GM12873 (cell line): ENCODE measurements around the gene TRIP11.

ENCODE experiments used
- TF ChIP-seq, protein P1 (sequence below): IDR thresholded peaks from 2 replicates; pipeline ENCODE4 v1.5.1; 2012; ENCODE audit warnings: low read depth, mild to moderate bottlenecking, moderate library complexity, low read length, control low read depth; ENCODE audit not compliant: insufficient read depth; ENCODE audit errors: missing control alignments

Gene TRIP11

DNA sequence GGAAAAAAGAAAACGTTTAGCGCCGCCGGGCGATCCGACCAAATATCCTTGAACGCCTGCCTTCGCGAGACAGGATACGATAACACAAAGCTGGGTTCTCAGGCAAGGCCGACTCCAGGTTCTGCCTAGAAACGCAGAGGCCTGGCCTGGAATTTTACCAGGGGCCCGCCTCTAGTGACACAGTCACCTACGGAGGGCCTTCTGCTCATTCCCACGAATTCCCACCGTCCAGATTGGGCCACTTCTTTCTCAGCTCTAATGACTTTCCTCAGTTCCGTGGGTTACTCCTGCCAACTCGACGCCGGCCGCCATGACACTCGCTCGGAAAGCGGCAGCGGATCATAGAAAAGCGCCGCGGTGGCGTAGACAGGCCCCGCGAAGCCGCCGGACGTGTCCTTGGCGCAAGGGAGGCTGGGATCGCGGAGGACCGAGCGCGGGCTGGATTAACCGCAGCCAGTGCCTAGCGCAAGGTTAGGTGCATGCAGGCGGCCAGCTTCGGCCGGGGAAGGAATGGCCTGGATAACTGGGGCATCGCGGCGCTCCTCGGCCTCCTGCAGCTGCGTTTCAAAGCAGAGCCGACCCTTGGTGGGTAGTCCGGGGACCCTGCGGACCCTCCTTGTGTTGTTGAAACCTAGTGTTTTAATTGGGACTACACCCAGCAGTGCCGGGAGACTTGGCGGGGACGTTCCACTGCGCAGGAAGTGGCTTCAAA is at the start of gene TRIP11:
Gene TRIP11, minus strand, starts transcription at position 341 of the 712 bp plus-strand sequence. CDS start 374 bp downstream, outside the sequence.
- TF ChIP-seq, protein P1, sequence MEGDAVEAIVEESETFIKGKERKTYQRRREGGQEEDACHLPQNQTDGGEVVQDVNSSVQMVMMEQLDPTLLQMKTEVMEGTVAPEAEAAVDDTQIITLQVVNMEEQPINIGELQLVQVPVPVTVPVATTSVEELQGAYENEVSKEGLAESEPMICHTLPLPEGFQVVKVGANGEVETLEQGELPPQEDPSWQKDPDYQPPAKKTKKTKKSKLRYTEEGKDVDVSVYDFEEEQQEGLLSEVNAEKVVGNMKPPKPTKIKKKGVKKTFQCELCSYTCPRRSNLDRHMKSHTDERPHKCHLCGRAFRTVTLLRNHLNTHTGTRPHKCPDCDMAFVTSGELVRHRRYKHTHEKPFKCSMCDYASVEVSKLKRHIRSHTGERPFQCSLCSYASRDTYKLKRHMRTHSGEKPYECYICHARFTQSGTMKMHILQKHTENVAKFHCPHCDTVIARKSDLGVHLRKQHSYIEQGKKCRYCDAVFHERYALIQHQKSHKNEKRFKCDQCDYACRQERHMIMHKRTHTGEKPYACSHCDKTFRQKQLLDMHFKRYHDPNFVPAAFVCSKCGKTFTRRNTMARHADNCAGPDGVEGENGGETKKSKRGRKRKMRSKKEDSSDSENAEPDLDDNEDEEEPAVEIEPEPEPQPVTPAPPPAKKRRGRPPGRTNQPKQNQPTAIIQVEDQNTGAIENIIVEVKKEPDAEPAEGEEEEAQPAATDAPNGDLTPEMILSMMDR: no peak

DNA sequence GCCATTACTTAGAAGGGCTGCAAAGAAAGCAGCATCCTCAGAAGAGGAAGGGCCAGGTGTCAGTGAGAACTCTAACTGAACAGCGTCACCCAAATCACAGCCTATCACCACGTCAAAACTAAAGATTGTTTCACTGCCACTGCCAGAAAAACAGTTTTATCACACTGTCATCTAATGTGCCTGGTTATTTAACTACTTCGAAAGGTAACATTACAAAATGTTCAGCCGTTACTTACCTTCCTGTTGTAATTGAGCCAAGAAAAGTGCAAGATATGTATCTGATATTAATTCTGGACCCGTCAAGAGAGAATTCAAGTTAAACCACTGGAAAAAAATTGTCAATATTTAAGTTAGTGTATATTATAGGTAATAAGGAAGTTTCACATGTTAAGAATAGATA is 48.6 kb upstream of the TRIP11 start:
- TF ChIP-seq, protein P1: no peak

DNA sequence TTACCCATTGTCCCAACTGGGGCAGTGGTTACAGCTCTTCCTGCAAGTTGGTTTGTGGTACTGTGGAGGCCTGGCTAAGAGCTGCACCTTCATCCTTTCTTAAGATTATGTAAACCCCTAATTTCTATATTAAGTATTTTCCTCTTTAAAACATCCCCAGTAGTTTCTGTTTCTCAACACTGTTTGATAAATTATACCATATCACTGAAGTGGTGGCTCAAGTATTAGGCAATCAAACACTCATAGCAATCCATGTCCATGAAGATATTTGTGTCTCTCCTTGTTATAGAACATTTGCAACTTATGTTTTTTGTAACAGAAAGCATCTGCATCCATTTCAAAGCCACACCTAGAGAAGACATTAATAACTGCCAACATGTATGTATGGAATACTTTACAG is 34.7 kb upstream of the TRIP11 start:
- TF ChIP-seq, protein P1: no peak

DNA sequence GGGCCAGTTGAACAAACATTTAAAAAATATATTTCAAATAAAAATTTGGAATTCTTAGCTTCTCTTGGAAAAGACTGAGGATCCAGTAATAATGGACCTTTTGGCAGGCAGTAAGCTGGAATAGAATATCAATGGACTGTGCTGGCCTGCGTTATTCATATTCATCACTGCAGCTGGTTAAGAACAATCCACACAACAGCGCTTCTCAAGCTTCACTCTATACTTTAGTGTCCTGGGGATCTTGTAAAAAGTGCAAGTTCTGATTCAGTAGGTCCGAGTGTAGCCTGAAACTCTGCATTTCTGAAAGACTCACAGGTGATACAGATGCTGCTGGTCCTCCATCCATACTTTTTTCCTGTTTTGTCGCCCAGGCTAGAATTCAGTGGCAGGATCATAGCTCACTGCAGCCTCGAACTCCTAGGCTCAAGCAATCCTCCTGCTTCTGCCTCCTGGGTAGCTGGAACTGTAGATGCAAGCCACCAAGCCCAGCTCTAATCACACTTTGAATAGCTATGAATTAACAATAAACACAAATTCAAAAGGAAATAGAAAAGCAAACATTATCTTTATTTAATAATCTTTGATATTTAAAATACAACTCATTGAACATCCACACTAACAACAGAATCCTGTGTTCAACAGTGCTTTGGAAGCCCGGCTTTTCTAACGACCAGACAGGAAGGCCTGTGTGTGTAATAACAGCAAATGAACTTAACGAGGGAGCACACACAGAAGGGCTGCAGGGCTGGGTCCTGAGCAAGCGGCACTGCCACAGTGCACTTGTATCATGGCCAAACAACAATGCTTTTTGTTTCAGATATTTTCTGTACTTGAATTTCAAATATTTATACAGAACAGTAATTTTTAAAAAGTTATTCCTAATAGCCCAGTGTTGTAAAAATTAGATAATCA is 18.4 kb upstream of the TRIP11 start:
- TF ChIP-seq, protein P1: no peak

DNA sequence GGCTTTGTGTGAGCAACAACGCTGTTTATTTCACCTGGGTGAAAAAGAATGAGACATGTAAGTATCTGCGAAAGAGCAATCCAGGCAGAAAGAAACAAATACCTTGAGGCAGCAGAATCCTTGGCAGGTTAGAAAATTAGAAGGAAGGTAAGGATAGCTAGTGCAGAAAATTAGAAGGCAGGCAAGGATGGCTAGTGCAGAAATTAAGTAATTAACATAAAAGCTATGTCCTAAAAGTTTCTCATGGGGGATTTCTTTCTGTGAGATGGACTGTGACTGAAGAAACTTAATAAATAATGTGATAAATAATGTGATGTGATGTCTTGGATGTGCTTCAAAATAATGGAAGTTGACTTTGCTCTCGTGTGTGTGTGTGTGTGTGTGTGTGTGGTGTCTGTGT is 9.9 kb upstream of the TRIP11 start:
- TF ChIP-seq, protein P1: no peak

DNA sequence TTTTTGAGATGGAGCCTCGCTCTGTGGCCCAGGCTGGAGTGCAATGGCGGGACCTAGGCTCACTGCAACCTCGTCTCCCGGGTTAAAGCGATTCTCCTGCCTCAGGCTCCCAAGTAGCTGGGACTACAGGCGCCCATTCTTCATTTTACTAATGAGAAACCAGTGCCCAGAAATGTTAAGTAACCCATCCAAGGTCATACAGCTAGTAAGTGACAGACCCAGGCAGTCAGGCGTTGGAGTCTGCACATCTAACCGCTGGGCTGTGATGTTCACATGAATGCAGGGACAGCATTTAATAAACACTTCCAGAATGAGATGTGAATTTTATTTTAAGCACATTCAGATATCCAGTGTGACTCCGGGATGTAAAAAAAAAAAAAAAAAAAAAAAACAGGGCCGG is 1.3 kb upstream of the TRIP11 start:
- TF ChIP-seq, protein P1: no peak

DNA sequence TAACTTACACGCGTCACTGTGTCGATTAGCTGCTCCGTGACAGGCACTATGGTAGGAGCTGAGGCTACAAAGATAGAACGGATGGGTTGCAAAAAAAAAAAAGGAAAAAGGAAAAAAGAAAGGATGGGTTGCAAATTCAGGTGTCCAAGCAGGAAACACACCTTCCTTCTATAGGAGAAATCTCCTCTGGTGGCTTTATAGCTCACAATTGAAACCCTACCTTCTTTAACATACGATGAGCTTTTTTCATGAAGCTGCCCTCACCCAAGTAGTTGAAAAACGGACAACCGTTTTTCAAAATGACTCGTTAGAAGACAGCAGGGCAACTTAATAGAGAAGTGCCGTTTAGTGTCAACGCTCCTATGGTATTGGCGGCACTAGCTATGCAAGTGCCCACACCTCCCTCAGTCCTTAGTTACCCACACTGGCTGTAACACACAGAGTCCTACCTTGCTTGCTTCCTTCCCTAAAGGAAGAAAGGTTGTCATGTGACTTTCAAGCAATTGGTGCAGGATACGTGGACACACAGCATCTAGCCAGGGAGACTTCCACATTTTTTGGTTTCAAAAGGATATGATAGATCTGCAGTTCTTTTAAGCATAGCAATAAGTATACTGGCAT is 682 bp upstream of the TRIP11 start:
- TF ChIP-seq, protein P1: no peak
